Erythroblast (primary cell): Measurements from ENCODE around the gene CYSLTR2.

Source experiments
- GATA1 ChIP-seq: IDR thresholded peaks from 2 replicates; pipeline ENCODE4 v1.6.1; 2011; ENCODE audit warnings: low read depth, mild to moderate bottlenecking, control low read depth, low read length, moderate library complexity
- POLR2A ChIP-seq: IDR thresholded peaks from 2 replicates; pipeline ENCODE4 v1.6.1; 2011; ENCODE audit warnings: mild to moderate bottlenecking, low read length

DNA sequence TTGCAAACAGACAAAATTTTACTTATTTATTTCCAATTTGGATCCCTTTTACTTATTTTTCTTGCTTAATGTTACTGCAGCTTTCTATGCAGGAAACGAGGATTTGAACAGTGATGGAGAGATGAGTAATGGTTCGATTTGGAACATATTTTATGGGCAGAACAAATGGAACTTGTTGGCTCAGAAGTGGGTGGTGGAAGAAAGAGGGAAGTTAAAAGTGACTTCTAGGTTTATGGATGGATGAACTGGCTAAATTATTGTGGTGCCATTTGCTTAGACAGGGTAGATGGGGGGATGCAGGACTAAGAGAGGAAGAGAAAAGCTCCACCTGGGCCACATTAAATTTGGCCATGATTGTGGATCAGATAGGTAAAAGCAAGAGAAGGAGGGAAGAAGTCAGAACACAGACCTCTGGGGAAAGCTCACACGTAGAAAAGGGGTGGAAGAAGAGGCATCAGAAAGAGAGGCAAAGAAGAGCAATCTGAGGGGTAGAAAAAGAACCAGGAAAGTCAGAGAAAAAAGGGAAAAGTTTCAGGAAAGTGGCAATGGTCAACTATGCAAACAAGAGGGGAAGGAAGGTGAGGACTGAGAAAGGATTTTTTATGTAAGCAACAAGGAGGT is 768 bp upstream of the CYSLTR2 start:
- TF ChIP-seq POLR2A (no peak), GATA1 (no peak)
